ENCODE measurements around the gene RASL11B. TPM values are rescaled to one million over a fixed set of nuclear protein-coding genes. Genes with fewer than 3 reads are reported as not detected.
A peak's percentile ranks its signal among the peaks of the same experiment; 100 is the strongest.

RASL11B gene
- total RNA-seq, 2 experiments from 2014 or later = 0.23 to 0.25 TPM

GRCh38 chr4:52863324-52863723 lies 1.2 kb downstream of the RASL11B start:
- intact Hi-C loops (cut with DNase I, micrococcal nuclease) = loop anchor here (2.0 to 5.0 kb wide), 3 partner anchors 41 to 1021 kb away; partner anchors contain the start of gene DCUN1D4 (in 1 of the 2)
- Mint-ChIP-seq H3K27ac (no peak overlapping the region), H3K4me3 (peak overlapping the region; percentile 63), H3K27me3 (peaks cover 26% of the 10 kb centered on the region), H3K36me3 (ENCODE audit: low read depth) (peaks cover 3% of the 10 kb centered on the region), H3K9me3 (ENCODE audit: low read depth) (peaks cover 5% of the 10 kb centered on the region), H3K4me1 (peaks cover 9% of the 10 kb centered on the region)
- POLR2A ChIA-PET = interaction anchor here (0.5 to 0.6 kb wide), 2 partner anchors 9 to 318 kb away, joined by 3 read pairs; no protein-coding TSS in a partner anchor
- CTCF ChIA-PET = interaction anchor here (0.8 kb wide), 1 partner anchor 1059 kb away, joined by 3 read pairs; no protein-coding TSS in a partner anchor
- DNase-seq = no peak
- no peak for ATAC-seq

GRCh38 chr4:52864793-52865192 lies 2.7 kb downstream of the RASL11B start:
- DNase-seq = no peak
- CTCF ChIA-PET = interaction anchor here (0.7 to 1.0 kb wide), 4 partner anchors 12 to 62 kb away, joined by 3 read pairs; no protein-coding TSS in a partner anchor
- Mint-ChIP-seq H3K36me3 (ENCODE audit: low read depth) (peaks cover 3% of the 10 kb centered on the region), H3K4me1 (peaks cover 9% of the 10 kb centered on the region), H3K27me3 (peaks cover 20% of the 10 kb centered on the region), H3K27ac (no peak overlapping the region), H3K9me3 (ENCODE audit: low read depth) (no peaks in the 10 kb centered on the region), H3K4me3 (no peak overlapping the region)
- no peak for ATAC-seq
- POLR2A ChIA-PET = no interaction called here
- intact Hi-C loops (cut with DNase I, micrococcal nuclease) = loop anchor here in 1 of 2 experiments (5.0 kb wide), 2 partner anchors 42 to 1022 kb away; partner anchors contain the start of gene DCUN1D4

GRCh38 chr4:52865300-52865699 lies 3.2 kb downstream of the RASL11B start:
- POLR2A ChIA-PET = no interaction called here
- intact Hi-C loops (cut with DNase I, micrococcal nuclease) = no loop called here

GRCh38 chr4:52866734-52867133 lies 4.6 kb downstream of the RASL11B start:
- peaks cover 9% of the 10 kb centered on the region for H3K36me3 Mint-ChIP-seq (ENCODE audit: low read depth)
- no peaks in the 10 kb centered on the region for H3K4me1 Mint-ChIP-seq
- no peak overlapping the region for H3K4me3 Mint-ChIP-seq
- POLR2A ChIA-PET = no interaction called here
- intact Hi-C loops (cut with DNase I, micrococcal nuclease) = no loop called here
- no peaks in the 10 kb centered on the region for H3K9me3 Mint-ChIP-seq (ENCODE audit: low read depth)
- CTCF ChIA-PET = no interaction called here
- no peak overlapping the region for H3K27ac Mint-ChIP-seq
- no peak for ATAC-seq
- DNase-seq = no peak
- peaks cover 4% of the 10 kb centered on the region for H3K27me3 Mint-ChIP-seq

More at GRCh38 chr4:52865300-52865699, 3.2 kb downstream of the RASL11B start:
- CTCF ChIA-PET = interaction anchor here (0.9 to 1.0 kb wide), 2 partner anchors 12 to 16 kb away, joined by 3 read pairs; no protein-coding TSS in a partner anchor
- no peak overlapping the region for H3K27ac Mint-ChIP-seq
- H3K9me3 Mint-ChIP-seq (ENCODE audit: low read depth) = no peaks in the 10 kb centered on the region
- ATAC-seq = no peak
- peaks cover 16% of the 10 kb centered on the region for H3K27me3 Mint-ChIP-seq
- peaks cover 3% of the 10 kb centered on the region for H3K36me3 Mint-ChIP-seq (ENCODE audit: low read depth)
- no peak overlapping the region for H3K4me3 Mint-ChIP-seq
- no peak for DNase-seq
- peaks cover 9% of the 10 kb centered on the region for H3K4me1 Mint-ChIP-seq

- no peak overlapping the region for H3K4me3 Mint-ChIP-seq
- H3K36me3 Mint-ChIP-seq (ENCODE audit: low read depth) = peaks cover 9% of the 10 kb centered on the region
- DNase-seq (no peak), ATAC-seq (no peak)
- no peaks in the 10 kb centered on the region for H3K9me3 Mint-ChIP-seq (ENCODE audit: low read depth)
- POLR2A ChIA-PET = no interaction called here
- CTCF ChIA-PET = no interaction called here
- intact Hi-C loops (cut with DNase I, micrococcal nuclease) = no loop called here
- H3K27me3 Mint-ChIP-seq = peaks cover 4% of the 10 kb centered on the region
- H3K4me1 Mint-ChIP-seq = no peaks in the 10 kb centered on the region
- H3K27ac Mint-ChIP-seq = no peak overlapping the region
These were observed 5.0 kb downstream of the RASL11B start for GRCh38 chr4:52867163-52867562.

- peaks cover 16% of the 10 kb centered on the region for H3K36me3 Mint-ChIP-seq (ENCODE audit: low read depth)
- CTCF ChIA-PET = no interaction called here
- no peak for DNase-seq
These were observed 6.0 kb downstream of the RASL11B start for GRCh38 chr4:52868133-52868532.

GRCh38 chr4:52869196-52869595 lies 7.1 kb downstream of the RASL11B start:
- DNase-seq = no peak
- no peak overlapping the region for H3K27ac Mint-ChIP-seq
- ATAC-seq = no peak
- peaks cover 17% of the 10 kb centered on the region for H3K36me3 Mint-ChIP-seq (ENCODE audit: low read depth)
- no peaks in the 10 kb centered on the region for H3K4me1 Mint-ChIP-seq
- intact Hi-C loops (cut with DNase I, micrococcal nuclease) = no loop called here
- no peaks in the 10 kb centered on the region for H3K9me3 Mint-ChIP-seq (ENCODE audit: low read depth)
- H3K4me3 Mint-ChIP-seq = no peak overlapping the region
- POLR2A ChIA-PET = no interaction called here
- no peaks in the 10 kb centered on the region for H3K27me3 Mint-ChIP-seq
- CTCF ChIA-PET = no interaction called here

More at GRCh38 chr4:52868133-52868532, 6.0 kb downstream of the RASL11B start:
- no peak for ATAC-seq
- H3K4me1 Mint-ChIP-seq = no peaks in the 10 kb centered on the region
- H3K27ac Mint-ChIP-seq = no peak overlapping the region
- H3K4me3 Mint-ChIP-seq = no peak overlapping the region
- peaks cover 3% of the 10 kb centered on the region for H3K27me3 Mint-ChIP-seq
- no peaks in the 10 kb centered on the region for H3K9me3 Mint-ChIP-seq (ENCODE audit: low read depth)
- intact Hi-C loops (cut with DNase I, micrococcal nuclease) = no loop called here
- POLR2A ChIA-PET = interaction anchor here (1.0 kb wide), 1 partner anchor 146 kb away, joined by 3 read pairs; no protein-coding TSS in a partner anchor

- CTCF ChIA-PET = interaction anchor here (1.4 kb wide), 1 partner anchor 42 kb away, joined by 4 read pairs; no protein-coding TSS in a partner anchor
- no peak for ATAC-seq
- H3K4me3 Mint-ChIP-seq = no peak overlapping the region
- peaks cover 17% of the 10 kb centered on the region for H3K36me3 Mint-ChIP-seq (ENCODE audit: low read depth)
- no peaks in the 10 kb centered on the region for H3K9me3 Mint-ChIP-seq (ENCODE audit: low read depth)
- H3K27me3 Mint-ChIP-seq = no peaks in the 10 kb centered on the region
- DNase-seq = no peak
- intact Hi-C loops (cut with DNase I, micrococcal nuclease) = no loop called here
- H3K4me1 Mint-ChIP-seq = no peaks in the 10 kb centered on the region
- POLR2A ChIA-PET = no interaction called here
- no peak overlapping the region for H3K27ac Mint-ChIP-seq
These were observed 7.5 kb downstream of the RASL11B start for GRCh38 chr4:52869656-52870055.

- Mint-ChIP-seq H3K36me3 (ENCODE audit: low read depth) (peaks cover 19% of the 10 kb centered on the region), H3K27ac (no peak overlapping the region), H3K4me1 (no peaks in the 10 kb centered on the region), H3K27me3 (no peaks in the 10 kb centered on the region), H3K9me3 (ENCODE audit: low read depth) (no peaks in the 10 kb centered on the region), H3K4me3 (no peak overlapping the region)
- DNase-seq = no peak
- CTCF ChIA-PET = interaction anchor here (1.4 kb wide), 1 partner anchor 42 kb away, joined by 4 read pairs; no protein-coding TSS in a partner anchor
- POLR2A ChIA-PET = no interaction called here
- ATAC-seq = no peak
- intact Hi-C loops (cut with DNase I, micrococcal nuclease) = no loop called here
These were observed 8.1 kb downstream of the RASL11B start for GRCh38 chr4:52870225-52870624.

- ATAC-seq (no peak), DNase-seq (no peak)
- Mint-ChIP-seq H3K4me1 (peaks cover 17% of the 10 kb centered on the region), H3K4me3 (no peak overlapping the region), H3K27ac (no peak overlapping the region), H3K36me3 (ENCODE audit: low read depth) (peaks cover 22% of the 10 kb centered on the region), H3K27me3 (no peaks in the 10 kb centered on the region), H3K9me3 (ENCODE audit: low read depth) (no peaks in the 10 kb centered on the region)
- ChIA-PET CTCF (interaction anchor here (1.0 to 1.1 kb wide), 2 partner anchors 50 to 110 kb away, joined by 3 read pairs; no protein-coding TSS in a partner anchor), POLR2A (no interaction called here)
- intact Hi-C loops (cut with DNase I, micrococcal nuclease) = no loop called here
These were observed 11.1 kb downstream of the RASL11B start for GRCh38 chr4:52873191-52873590.

- Mint-ChIP-seq H3K27me3 (no peaks in the 10 kb centered on the region), H3K9me3 (ENCODE audit: low read depth) (no peaks in the 10 kb centered on the region), H3K27ac (no peak overlapping the region), H3K36me3 (ENCODE audit: low read depth) (peaks cover 23% of the 10 kb centered on the region), H3K4me3 (no peak overlapping the region), H3K4me1 (peaks cover 17% of the 10 kb centered on the region)
- intact Hi-C loops (cut with DNase I, micrococcal nuclease) = no loop called here
- POLR2A ChIA-PET = no interaction called here
- no peak for DNase-seq
- ATAC-seq = no peak
- CTCF ChIA-PET = interaction anchor here (0.6 to 1.0 kb wide), 2 partner anchors 51 to 81 kb away, joined by 3 read pairs; no protein-coding TSS in a partner anchor
These were observed 11.8 kb downstream of the RASL11B start for GRCh38 chr4:52873861-52874343.

GRCh38 chr4:52874948-52875347 lies 12.8 kb downstream of the RASL11B start:
- intact Hi-C loops (cut with DNase I, micrococcal nuclease) = no loop called here
- Mint-ChIP-seq H3K36me3 (ENCODE audit: low read depth) (peaks cover 24% of the 10 kb centered on the region), H3K9me3 (ENCODE audit: low read depth) (no peaks in the 10 kb centered on the region), H3K27ac (no peak overlapping the region), H3K27me3 (no peaks in the 10 kb centered on the region), H3K4me1 (peaks cover 17% of the 10 kb centered on the region), H3K4me3 (no peak overlapping the region)
- ChIA-PET POLR2A (no interaction called here), CTCF (interaction anchor here (0.8 to 1.1 kb wide), 2 partner anchors 48 to 67 kb away, joined by 3 read pairs; no protein-coding TSS in a partner anchor)
- DNase-seq = no peak
- no peak for ATAC-seq
